ENCODE measurements around the gene SBNO1. TPM values are rescaled to one million over a fixed set of nuclear protein-coding genes. Genes with fewer than 3 reads are reported as not detected.
A peak's percentile ranks its signal among the peaks of the same experiment; 100 is the strongest.

Gene SBNO1
- total RNA-seq, 1 donor: 41.0 TPM

DNA sequence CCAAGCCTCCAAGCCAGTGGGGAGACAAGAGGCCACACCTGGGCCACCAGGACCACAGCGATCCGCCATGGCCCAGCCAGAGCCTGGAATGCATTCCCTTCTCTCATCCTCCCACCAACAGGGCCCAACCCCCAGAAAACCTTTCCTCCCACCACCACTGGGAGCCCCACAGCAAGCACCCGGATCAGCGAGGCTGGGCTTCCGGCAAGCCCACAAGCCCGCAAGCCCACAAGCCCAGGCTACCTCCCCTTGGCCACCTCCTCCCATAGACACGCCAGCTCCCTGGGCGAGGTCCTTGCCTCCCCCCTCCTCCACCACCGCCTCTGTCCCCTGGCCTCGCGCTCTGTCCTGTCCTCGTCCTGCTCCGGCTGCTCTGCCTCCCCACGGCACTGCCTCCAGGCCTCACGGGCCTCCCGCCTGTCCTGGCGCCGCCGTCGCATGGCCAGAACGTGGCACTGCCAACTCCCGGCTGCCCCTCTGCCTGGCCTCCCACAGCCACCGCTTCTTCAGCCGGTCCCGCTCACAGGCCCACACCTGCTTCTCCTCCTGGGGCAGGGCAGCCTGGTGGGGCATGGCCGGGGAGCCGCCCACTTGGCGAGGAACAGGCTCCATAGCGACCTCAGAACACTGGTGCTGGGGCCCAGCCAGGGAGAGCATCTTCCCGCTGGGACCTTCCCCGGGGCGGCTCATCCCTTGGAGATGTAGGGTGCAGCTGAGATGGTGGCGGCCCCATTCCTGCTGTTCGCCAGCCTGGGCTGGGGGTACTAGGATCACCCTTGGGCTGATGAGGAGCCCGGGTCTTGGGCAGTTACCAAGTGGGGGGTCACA, 98.6 kb downstream of the SBNO1 start:
- H3K4me3 ChIP-seq (ENCODE audit: low read depth, low read length): no peak overlapping the region
- TF ChIP-seq, protein P1, sequence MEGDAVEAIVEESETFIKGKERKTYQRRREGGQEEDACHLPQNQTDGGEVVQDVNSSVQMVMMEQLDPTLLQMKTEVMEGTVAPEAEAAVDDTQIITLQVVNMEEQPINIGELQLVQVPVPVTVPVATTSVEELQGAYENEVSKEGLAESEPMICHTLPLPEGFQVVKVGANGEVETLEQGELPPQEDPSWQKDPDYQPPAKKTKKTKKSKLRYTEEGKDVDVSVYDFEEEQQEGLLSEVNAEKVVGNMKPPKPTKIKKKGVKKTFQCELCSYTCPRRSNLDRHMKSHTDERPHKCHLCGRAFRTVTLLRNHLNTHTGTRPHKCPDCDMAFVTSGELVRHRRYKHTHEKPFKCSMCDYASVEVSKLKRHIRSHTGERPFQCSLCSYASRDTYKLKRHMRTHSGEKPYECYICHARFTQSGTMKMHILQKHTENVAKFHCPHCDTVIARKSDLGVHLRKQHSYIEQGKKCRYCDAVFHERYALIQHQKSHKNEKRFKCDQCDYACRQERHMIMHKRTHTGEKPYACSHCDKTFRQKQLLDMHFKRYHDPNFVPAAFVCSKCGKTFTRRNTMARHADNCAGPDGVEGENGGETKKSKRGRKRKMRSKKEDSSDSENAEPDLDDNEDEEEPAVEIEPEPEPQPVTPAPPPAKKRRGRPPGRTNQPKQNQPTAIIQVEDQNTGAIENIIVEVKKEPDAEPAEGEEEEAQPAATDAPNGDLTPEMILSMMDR (IDR thresholded peaks at IDR 0.05; ENCODE audit: insufficient read depth, low read depth, low read length): no peak
- DNase-seq (ENCODE audit: low read depth): no peak

DNA sequence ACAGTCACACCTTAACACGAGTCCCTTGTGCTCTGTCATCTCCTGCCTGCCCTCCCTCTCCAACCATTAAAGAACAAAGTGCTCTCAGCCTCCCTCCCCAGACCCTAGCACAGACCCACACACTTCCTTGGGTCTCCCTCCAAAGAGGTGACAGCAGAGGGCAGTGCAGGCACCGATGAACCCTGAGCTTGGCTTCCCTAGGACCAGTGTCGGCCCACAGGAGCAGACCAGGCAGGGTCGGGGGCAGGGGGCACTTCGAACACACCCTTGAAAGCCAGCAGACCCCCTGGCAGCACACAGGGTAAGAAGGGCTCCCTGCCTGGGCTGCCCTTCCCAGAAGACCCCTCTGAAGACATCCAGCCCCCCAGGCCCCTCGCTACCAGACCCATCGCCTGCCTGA, 100.0 kb downstream of the SBNO1 start:
- no peak overlapping the region for H3K4me3 ChIP-seq (ENCODE audit: low read depth, low read length)
- TF ChIP-seq, protein P1 (IDR thresholded peaks at IDR 0.05; ENCODE audit: insufficient read depth, low read depth, low read length): peak; percentile 30
- no peak for DNase-seq (ENCODE audit: low read depth)

DNA sequence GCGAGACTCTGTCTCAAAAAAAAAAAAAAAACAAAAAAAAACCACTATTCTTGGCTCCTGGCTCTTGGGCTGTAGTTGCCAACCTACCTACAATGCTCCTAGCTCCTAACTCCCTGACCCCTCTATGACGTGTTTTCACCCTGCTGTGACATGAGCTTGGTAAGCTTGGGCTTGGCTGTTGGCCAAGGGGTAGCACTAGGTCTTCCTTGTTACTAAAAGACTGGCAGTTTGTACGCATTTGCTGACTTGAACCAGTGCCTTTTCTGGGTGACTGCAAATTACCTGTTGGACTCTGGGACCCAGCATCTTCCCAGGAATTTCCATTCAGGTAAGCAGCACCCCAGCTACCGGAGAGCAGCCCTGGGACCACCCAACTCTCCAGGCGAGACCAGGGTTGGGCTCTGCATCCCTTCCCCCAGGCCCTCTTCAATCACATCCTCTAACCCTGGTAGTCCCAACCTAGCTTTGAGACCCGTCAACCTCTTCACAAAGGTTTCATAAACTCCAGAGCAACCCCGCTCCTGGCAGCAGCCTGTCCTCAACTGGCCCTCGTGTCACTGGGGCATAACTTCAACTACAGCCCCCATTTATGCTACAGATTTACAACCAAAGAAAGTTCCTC, 101.3 kb downstream of the SBNO1 start:
- TF ChIP-seq, protein P1 (IDR thresholded peaks at IDR 0.05; ENCODE audit: insufficient read depth, low read depth, low read length): no peak
- no peak overlapping the region for H3K4me3 ChIP-seq (ENCODE audit: low read depth, low read length)
- DNase-seq (ENCODE audit: low read depth): no peak

DNA sequence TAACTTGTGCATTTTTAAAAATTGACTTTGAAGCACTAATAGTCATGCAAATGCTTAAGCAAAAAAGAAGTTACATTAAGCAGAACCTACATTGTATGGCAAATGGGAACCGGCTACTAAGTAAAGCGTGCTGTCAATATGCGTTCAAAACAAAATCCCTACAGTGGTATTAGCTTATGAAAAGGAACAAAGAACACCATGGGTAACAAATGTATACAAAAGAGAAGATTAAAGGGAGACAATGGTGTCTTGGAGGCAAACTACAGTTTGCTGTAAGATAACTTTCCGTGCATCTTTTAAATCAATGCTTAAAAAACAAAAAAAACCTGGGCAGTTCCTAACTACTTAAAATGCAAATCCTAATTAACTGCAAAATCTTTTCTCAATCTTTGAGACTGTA, 103.5 kb downstream of the SBNO1 start:
- TF ChIP-seq, protein P1 (IDR thresholded peaks at IDR 0.05; ENCODE audit: insufficient read depth, low read depth, low read length): no peak
- DNase-seq (ENCODE audit: low read depth): no peak
- H3K4me3 ChIP-seq (ENCODE audit: low read depth, low read length): no peak overlapping the region

DNA sequence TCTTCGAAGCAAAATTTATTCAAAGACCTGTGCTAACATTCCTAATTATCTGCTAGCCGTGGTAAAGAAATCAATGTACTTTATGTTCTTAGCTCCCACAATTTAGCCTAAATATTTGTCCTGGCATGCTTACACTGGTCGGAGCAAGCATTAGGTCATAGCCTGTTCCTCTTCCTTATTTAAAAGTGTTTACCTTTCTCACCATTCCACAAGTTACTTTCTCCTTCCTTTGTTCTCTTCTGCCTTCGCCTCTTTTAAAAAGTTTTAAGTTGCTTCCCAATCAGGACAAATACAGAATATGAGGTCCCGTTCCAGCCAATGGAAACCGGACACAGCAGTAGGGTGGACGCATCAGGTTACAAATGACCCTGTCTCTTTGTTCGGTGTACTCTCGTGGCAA, 104.6 kb downstream of the SBNO1 start:
- DNase-seq (ENCODE audit: low read depth): no peak
- TF ChIP-seq, protein P1 (IDR thresholded peaks at IDR 0.05; ENCODE audit: insufficient read depth, low read depth, low read length): no peak
- no peak overlapping the region for H3K4me3 ChIP-seq (ENCODE audit: low read depth, low read length)

DNA sequence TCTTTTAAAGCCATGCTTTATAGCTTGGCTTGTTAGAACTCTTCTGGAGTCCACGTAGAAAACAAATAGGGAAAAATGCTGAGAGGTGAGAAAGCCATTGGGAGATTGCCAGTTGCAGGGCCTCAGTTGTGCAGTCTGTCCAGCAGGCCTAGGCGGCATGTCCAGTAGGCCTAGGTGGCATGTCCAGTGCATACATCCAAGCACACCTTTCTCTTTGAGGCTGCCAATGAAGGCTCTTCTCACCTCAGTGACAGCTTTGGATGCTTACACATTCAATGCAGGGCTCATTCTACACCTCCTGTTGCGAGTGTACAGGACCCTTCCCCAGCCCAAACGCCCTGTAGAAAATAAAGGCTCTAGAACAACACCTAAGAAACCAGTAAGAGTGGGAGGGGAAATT, 106.1 kb downstream of the SBNO1 start:
- TF ChIP-seq, protein P1 (IDR thresholded peaks at IDR 0.05; ENCODE audit: insufficient read depth, low read depth, low read length): no peak
- no peak overlapping the region for H3K4me3 ChIP-seq (ENCODE audit: low read depth, low read length)
- DNase-seq (ENCODE audit: low read depth): no peak
